Naive thymus-derived CD4-positive, alpha-beta T cell (primary cell): ENCODE measurements around the gene CRB2. TPM values are rescaled to one million over a fixed set of nuclear protein-coding genes. Genes with fewer than 3 reads are reported as not detected.
A peak's percentile ranks its signal among the peaks of the same experiment; 100 is the strongest.

ENCODE experiments used
- ATAC-seq: fragments of 150-1000 bp; cut with Tn5 transposase; 2 replicates; pipeline ENCODE4 v1.10.0; 2021; ENCODE audit warnings: mild to moderate bottlenecking, moderate library complexity
- CTCF ChIA-PET: fragments of 350-600 bp; sonication (Branson Sonifier 250); formaldehyde crosslinking; loops from one replicate; lab custom pipeline; 2021; ENCODE audit warnings: antibody characterized with exemption; lab: Charles Lee
- POLR2A ChIA-PET: fragments of 350-600 bp; sonication (Branson Sonifier 250); formaldehyde crosslinking; loops from one replicate; lab custom pipeline; 2021; ENCODE audit warnings: antibody characterized with exemption, inconsistent platforms; lab: Charles Lee
- DNase-seq, 9 donors: peaks; one replicate each; pipeline versions ENCODE4 v3.0.0 to v3.0.0-alpha.2; 2020 to 2022; ENCODE audit warnings: mixed read lengths in 1 of 9
- H3K27ac ChIP-seq: one replicate; pipeline ENCODE4 v1.7.0; 2013; ENCODE audit warnings: mild to moderate bottlenecking, low read depth, low read length, moderate library complexity
- H3K27me3 ChIP-seq, 2 donors: one replicate each; pipeline ENCODE4 v1.7.0; 2013; ENCODE audit warnings: low read length in 2 of 2, mild to moderate bottlenecking in 2 of 2, moderate library complexity in 2 of 2; ENCODE audit not compliant: control insufficient read depth in 2 of 2, insufficient read depth in 2 of 2
- H3K36me3 ChIP-seq, 3 experiments: 1 replicate in 2 of 3; 2 replicates in 1 of 3; pipeline ENCODE4 v1.7.0; 2013; ENCODE audit warnings: low read length in 3 of 3, mild to moderate bottlenecking in 3 of 3, moderate library complexity in 1 of 3; ENCODE audit not compliant: insufficient read depth in 3 of 3, control insufficient read depth in 2 of 3
- H3K4me1 ChIP-seq, 2 donors: one replicate each; pipeline ENCODE4 v1.7.0; 2013; ENCODE audit warnings: low read length in 2 of 2, mild to moderate bottlenecking in 2 of 2, moderate library complexity in 1 of 2; ENCODE audit not compliant: control insufficient read depth in 2 of 2, insufficient read depth in 2 of 2
- H3K4me3 ChIP-seq: 2 replicates; pipeline ENCODE4 v1.7.0; 2013; ENCODE audit warnings: mild to moderate bottlenecking, low read length
- H3K9me3 ChIP-seq, 3 experiments: 1 replicate in 2 of 3; 2 replicates in 1 of 3; pipeline ENCODE4 v1.7.0; 2013; ENCODE audit warnings: low read length in 3 of 3; ENCODE audit not compliant: control insufficient read depth in 2 of 3
- H3K27ac Mint-ChIP-seq, 9 donors: one replicate each; pipeline ENCODE4 v1.8.0; 2020 to 2022; ENCODE audit warnings: mixed read lengths in 9 of 9, mild to moderate bottlenecking in 8 of 9, moderate library complexity in 5 of 9, inconsistent platforms in 2 of 9
- H3K27me3 Mint-ChIP-seq, 5 donors: one replicate each; pipeline ENCODE4 v1.8.0; 2021 to 2022; ENCODE audit warnings: mixed read lengths in 5 of 5, mild to moderate bottlenecking in 1 of 5
- H3K36me3 Mint-ChIP-seq, 5 donors: one replicate each; pipeline ENCODE4 v1.8.0; 2020 to 2022; ENCODE audit warnings: mixed read lengths in 5 of 5, mild to moderate bottlenecking in 3 of 5, inconsistent platforms in 1 of 5
- H3K4me1 Mint-ChIP-seq, 7 donors: one replicate each; pipeline ENCODE4 v1.8.0; 2020 to 2022; ENCODE audit warnings: mixed read lengths in 7 of 7, mild to moderate bottlenecking in 3 of 7, inconsistent platforms in 1 of 7
- H3K4me3 Mint-ChIP-seq, 10 donors: one replicate each; pipeline ENCODE4 v1.8.0; 2020 to 2022; ENCODE audit warnings: mild to moderate bottlenecking in 10 of 10, mixed read lengths in 10 of 10, moderate library complexity in 6 of 10, inconsistent platforms in 2 of 10
- H3K9me3 Mint-ChIP-seq, 11 donors: one replicate each; pipeline ENCODE4 v1.8.0; 2020 to 2022; ENCODE audit warnings: mixed read lengths in 11 of 11, mild to moderate bottlenecking in 4 of 11, inconsistent platforms in 1 of 11, moderate library complexity in 1 of 11
- intact Hi-C, 2 donors: fragments of 100-400 bp; cut with micrococcal nuclease; formaldehyde crosslinking; loops; one replicate each; pipeline ENCODE4 v1.15.1; 2023
- polyA plus RNA-seq, 2 donors: library from polyadenylated mRNA; unstranded; fragments of 300-500 nt; fragmentation: Illumina TruSeq; gene quantifications; one replicate each; pipeline ENCODE4 v1.2.3, GENCODE V29; 2021
- total RNA-seq, 6 experiments: library from RNA in 5 of 6; stranded (reverse) in 5 of 6; gene quantifications; 1 replicate in 5 of 6; 2 replicates in 1 of 6; pipeline ENCODE4 v1.2.3 and lab custom pipeline; 2021 to 2026

Gene CRB2
- total and polyA plus RNA-seq, 7 experiments from 2014 or later, result not detected

DNA sequence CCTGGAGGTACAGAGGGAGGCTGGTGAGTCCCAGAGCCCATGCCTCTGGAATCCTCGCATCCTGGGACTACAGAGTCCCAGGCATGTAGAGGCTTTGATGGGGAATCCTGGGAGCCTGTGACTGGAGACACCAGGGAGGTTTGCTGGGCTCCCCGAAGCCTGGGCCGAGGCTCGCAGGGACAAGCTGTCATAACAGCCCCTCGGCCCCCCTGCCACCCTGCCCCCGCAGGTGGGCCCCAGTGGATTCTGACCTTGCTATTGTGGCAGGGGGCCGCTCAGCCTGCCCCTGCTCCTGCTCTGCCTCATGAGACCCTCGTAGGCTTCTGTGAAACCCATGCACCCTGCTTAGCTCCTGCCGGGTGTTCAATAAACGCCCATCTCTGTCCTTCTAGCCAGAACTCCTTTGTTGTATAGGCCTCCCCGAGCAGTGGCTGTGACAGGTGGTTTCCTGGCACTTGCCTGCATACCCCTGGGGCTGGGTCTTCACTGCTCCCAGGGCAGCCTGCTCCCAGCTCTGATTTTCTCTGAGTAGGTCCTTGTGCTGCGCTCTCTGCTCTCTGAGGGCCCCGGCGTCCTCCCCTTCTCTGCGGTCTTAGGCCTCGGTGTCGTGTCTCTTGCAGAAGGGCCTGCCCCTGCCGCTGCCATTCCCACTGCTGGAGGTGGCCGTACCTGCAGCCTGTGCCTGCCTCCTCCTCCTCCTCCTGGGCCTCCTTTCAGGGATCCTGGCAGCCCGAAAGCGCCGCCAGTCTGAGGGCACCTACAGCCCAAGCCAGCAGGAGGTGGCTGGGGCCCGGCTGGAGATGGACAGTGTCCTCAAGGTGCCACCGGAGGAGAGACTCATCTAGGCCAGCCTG is 20.4 kb downstream of the CRB2 start:
- Histone ChIP-seq H3K36me3 (no peaks in the 10 kb centered on the region), H3K4me3 (no peak overlapping the region)

DNA sequence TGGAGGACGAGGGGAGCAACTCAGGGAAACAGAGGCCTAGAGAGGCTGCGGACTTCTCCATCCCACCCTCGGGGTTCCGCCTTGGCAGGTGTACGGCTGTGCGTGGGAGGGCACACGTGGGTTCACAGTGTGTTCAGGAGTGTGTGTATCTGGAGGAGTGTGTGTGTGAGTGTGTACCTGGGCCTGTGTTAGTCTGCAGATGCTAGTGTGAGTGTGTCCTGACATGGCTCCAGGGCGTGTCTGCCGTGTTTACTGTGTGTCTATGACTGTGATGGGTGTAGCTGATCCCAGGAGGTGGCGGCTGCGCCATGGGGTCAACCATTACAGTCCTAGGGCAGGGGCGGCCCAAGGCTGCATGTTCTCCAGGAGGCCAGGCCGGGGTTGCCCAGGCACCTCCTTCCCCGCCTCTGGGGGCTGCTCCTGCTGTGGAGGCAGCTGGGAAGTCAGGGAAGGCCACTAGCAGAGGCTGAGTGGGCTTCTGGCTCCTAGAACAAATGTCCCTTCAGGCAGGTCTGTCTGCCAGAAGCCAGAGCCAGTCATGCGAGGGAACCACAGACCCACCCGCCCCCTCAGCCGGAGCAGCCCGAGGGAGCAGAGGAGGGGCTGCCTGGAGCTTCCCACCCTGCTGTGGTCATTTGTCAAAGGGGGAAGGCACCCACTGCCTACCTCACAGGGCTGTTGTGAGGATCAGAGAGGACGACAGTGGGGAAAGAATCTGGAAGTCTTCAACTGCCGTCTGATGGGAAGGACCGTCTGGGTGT is 21.4 kb downstream of the CRB2 start:
- no peak overlapping the region for H3K27ac ChIP-seq
- Mint-ChIP-seq H3K4me3 (no peak overlapping the region), H3K27ac (no peak overlapping the region), H3K36me3 (peaks cover 0 to under 1% (median 0%) of the 10 kb centered on the region in 5 donors), H3K27me3 (peaks cover 14 to 22% (median 19%) of the 10 kb centered on the region in 5 donors), H3K9me3 (no peaks in the 10 kb centered on the region), H3K4me1 (peaks cover 0 to 14% (median 8%) of the 10 kb centered on the region in 7 donors)
- DNase-seq, result no peak
- peak; percentile 4 for ATAC-seq
- H3K4me1 ChIP-seq, result no peaks in the 10 kb centered on the region
- H3K4me3 ChIP-seq, result no peak overlapping the region
- peaks cover 0 to 2% (median 0%) of the 10 kb centered on the region in 3 experiments for H3K36me3 ChIP-seq
- no peaks in the 10 kb centered on the region for H3K9me3 ChIP-seq
- ChIA-PET POLR2A (no interaction called here), CTCF (no interaction called here)
- intact Hi-C loops, result no loop called here
- no peaks in the 10 kb centered on the region for H3K27me3 ChIP-seq

More for the DNA sequence above, 20.4 kb downstream of the CRB2 start:
- DNase-seq (no peak), ATAC-seq (no peak)
- H3K27me3 Mint-ChIP-seq, result peaks cover 23 to 32% (median 29%) of the 10 kb centered on the region in 5 donors
- H3K9me3 Mint-ChIP-seq, result peaks cover 0 to 2% (median 0%) of the 10 kb centered on the region in 11 donors
- intact Hi-C loops, result no loop called here
- no peak overlapping the region for H3K27ac ChIP-seq
- H3K4me1 ChIP-seq, result no peaks in the 10 kb centered on the region
- POLR2A ChIA-PET, result no interaction called here
- H3K27ac Mint-ChIP-seq, result no peak overlapping the region
- peaks cover 0 to 2% (median 0%) of the 10 kb centered on the region in 5 donors for H3K36me3 Mint-ChIP-seq
- H3K4me1 Mint-ChIP-seq, result peaks cover 0 to 15% (median 9%) of the 10 kb centered on the region in 7 donors
- CTCF ChIA-PET, result no interaction called here
- H3K4me3 Mint-ChIP-seq, result peak overlapping the region in 1 of 10 donors; percentile 19
- no peaks in the 10 kb centered on the region for H3K9me3 ChIP-seq
- H3K27me3 ChIP-seq, result no peaks in the 10 kb centered on the region

DNA sequence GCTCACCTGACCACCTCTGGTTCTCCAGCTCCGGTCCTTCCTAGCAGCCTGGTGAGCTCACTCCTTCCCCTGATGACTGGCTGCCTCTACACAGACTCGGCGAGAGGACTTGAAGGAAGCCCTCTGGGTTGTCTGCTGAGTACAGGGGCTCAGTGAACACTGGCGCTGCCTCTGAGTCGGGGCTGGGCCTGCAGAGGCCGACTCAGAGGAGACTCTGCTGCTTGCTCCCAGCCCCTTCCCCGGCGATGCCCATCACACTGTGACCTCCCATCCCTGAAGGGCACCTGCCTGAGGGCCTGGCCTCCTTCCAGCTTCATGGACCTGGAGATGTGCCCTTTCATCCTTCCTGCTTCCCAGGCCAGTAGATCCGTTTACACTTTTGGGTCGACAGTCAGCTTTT is 22.0 kb downstream of the CRB2 start:
- peaks cover 0 to 4% (median 0%) of the 10 kb centered on the region in 3 experiments for H3K36me3 ChIP-seq
- Mint-ChIP-seq H3K4me3 (no peak overlapping the region), H3K27ac (no peak overlapping the region), H3K4me1 (peaks cover 0 to 12% (median 6%) of the 10 kb centered on the region in 7 donors), H3K36me3 (no peaks in the 10 kb centered on the region), H3K27me3 (peaks cover 9 to 17% (median 14%) of the 10 kb centered on the region in 5 donors), H3K9me3 (no peaks in the 10 kb centered on the region)
- H3K4me3 ChIP-seq, result no peak overlapping the region
- DNase-seq (no peak), ATAC-seq (peak; percentile 6)
- H3K4me1 ChIP-seq, result no peaks in the 10 kb centered on the region
- H3K27me3 ChIP-seq, result no peaks in the 10 kb centered on the region
- POLR2A ChIA-PET, result no interaction called here
- H3K9me3 ChIP-seq, result no peaks in the 10 kb centered on the region
- no peak overlapping the region for H3K27ac ChIP-seq
- CTCF ChIA-PET, result no interaction called here
- intact Hi-C loops, result no loop called here

GRCh38 chr9:123378956-123379660 is 23.1 kb downstream of the CRB2 start:
- Histone ChIP-seq H3K27ac (no peak overlapping the region), H3K36me3 (peaks cover 0 to 4% (median 0%) of the 10 kb centered on the region in 3 experiments), H3K9me3 (no peaks in the 10 kb centered on the region), H3K27me3 (no peaks in the 10 kb centered on the region), H3K4me3 (no peak overlapping the region), H3K4me1 (no peaks in the 10 kb centered on the region)
- intact Hi-C loops, result no loop called here
- Mint-ChIP-seq H3K9me3 (no peaks in the 10 kb centered on the region), H3K4me1 (peaks cover 0 to 12% (median 6%) of the 10 kb centered on the region in 7 donors), H3K27me3 (peaks cover 8 to 15% (median 12%) of the 10 kb centered on the region in 5 donors), H3K27ac (no peak overlapping the region), H3K4me3 (no peak overlapping the region), H3K36me3 (no peaks in the 10 kb centered on the region)
- POLR2A ChIA-PET, result no interaction called here
- CTCF ChIA-PET, result no interaction called here
- DNase-seq (no peak), ATAC-seq (no peak)

GRCh38 chr9:123380852-123381705 is 25.1 kb downstream of the CRB2 start:
- Mint-ChIP-seq H3K27ac (no peak overlapping the region), H3K27me3 (peaks cover 0 to 4% (median 0%) of the 10 kb centered on the region in 5 donors), H3K9me3 (no peaks in the 10 kb centered on the region), H3K36me3 (no peaks in the 10 kb centered on the region), H3K4me3 (no peak overlapping the region), H3K4me1 (peaks cover 0 to 5% (median 3%) of the 10 kb centered on the region in 7 donors)
- H3K4me3 ChIP-seq, result no peak overlapping the region
- no peak overlapping the region for H3K27ac ChIP-seq
- POLR2A ChIA-PET, result no interaction called here
- DNase-seq (no peak), ATAC-seq (no peak)
- intact Hi-C loops, result no loop called here
- H3K36me3 ChIP-seq, result peaks cover 0 to 4% (median 0%) of the 10 kb centered on the region in 3 experiments
- no peaks in the 10 kb centered on the region for H3K4me1 ChIP-seq
- no peaks in the 10 kb centered on the region for H3K9me3 ChIP-seq
- CTCF ChIA-PET, result no interaction called here
- no peaks in the 10 kb centered on the region for H3K27me3 ChIP-seq
